Thoracic aorta (tissue), 2 donors: Measurements from ENCODE around the gene HAPSTR1. TPM values are rescaled to one million over a fixed set of nuclear protein-coding genes. Genes with fewer than 3 reads are reported as not detected.

Source experiments
- ATAC-seq: fragments of 150-250 bp; one replicate; pipeline ENCODE4 v1.8.0; 2017; ENCODE audit warnings: low read depth; ENCODE audit not compliant: insufficient number of reproducible peaks, low FRiP score
- DNase-seq: peaks from one replicate; pipeline ENCODE4 v3.0.0-alpha.2; 2020; ENCODE audit warnings: low spot score
- H3K27ac ChIP-seq, 2 donors: fragments of 200-600 bp; sonication (generic); 1 replicate in 1 of 2; 2 replicates in 1 of 2; pipeline ENCODE4 v1.5.1; 2016; ENCODE audit warnings: mild to moderate bottlenecking in 2 of 2, moderate library complexity in 2 of 2
- H3K27me3 ChIP-seq: fragments of 200-600 bp; sonication (generic); replicated peaks from 2 replicates; pipeline ENCODE4 v1.6.0; 2016; ENCODE audit warnings: mild to moderate bottlenecking; ENCODE audit not compliant: insufficient read depth
- H3K36me3 ChIP-seq: fragments of 200-600 bp; sonication (generic); one replicate; pipeline ENCODE4 v1.5.1; 2016
- H3K4me1 ChIP-seq, 2 donors: fragments of 200-600 bp; sonication (generic); 1 replicate in 1 of 2; 2 replicates in 1 of 2; pipeline versions ENCODE4 v1.5.1 to v1.6.0; 2016; ENCODE audit warnings: low read depth in 2 of 2, mild to moderate bottlenecking in 1 of 2; ENCODE audit not compliant: control insufficient read depth in 1 of 2
- H3K4me3 ChIP-seq: fragments of 200-600 bp; sonication (generic); 2 replicates; pipeline ENCODE4 v1.5.1; 2016; ENCODE audit warnings: mild to moderate bottlenecking
- H3K9me3 ChIP-seq: fragments of 200-600 bp; sonication (generic); 2 replicates; pipeline ENCODE4 v1.5.1; 2016
- total RNA-seq, 2 donors: library from RNA; depleted of rRNA; stranded (reverse); fragments of >200 nt; gene quantifications; one replicate each; pipeline versions ENCODE4 v1.1.0 to v1.2.3, GENCODE V29; 2016
- TF ChIP-seq, protein P1 (sequence below): fragments of 200-600 bp; sonication (generic); IDR thresholded peaks from one replicate; pipeline ENCODE4 v1.5.1; 2019; ENCODE audit warnings: antibody characterized with exemption

Gene HAPSTR1
- total RNA-seq, 2 donors from 2014 or later, result 60.4 to 90.8 TPM

GRCh38 chr16:9136596-9136995, 45.2 kb downstream of the HAPSTR1 start:
- no peak for ATAC-seq
- H3K4me3 ChIP-seq, result no peak overlapping the region
- DNase-seq, result no peak
- no peaks in the 10 kb centered on the region for H3K9me3 ChIP-seq
- H3K27me3 ChIP-seq, result no peaks in the 10 kb centered on the region
- H3K36me3 ChIP-seq, result no peaks in the 10 kb centered on the region
- TF ChIP-seq, protein P1, sequence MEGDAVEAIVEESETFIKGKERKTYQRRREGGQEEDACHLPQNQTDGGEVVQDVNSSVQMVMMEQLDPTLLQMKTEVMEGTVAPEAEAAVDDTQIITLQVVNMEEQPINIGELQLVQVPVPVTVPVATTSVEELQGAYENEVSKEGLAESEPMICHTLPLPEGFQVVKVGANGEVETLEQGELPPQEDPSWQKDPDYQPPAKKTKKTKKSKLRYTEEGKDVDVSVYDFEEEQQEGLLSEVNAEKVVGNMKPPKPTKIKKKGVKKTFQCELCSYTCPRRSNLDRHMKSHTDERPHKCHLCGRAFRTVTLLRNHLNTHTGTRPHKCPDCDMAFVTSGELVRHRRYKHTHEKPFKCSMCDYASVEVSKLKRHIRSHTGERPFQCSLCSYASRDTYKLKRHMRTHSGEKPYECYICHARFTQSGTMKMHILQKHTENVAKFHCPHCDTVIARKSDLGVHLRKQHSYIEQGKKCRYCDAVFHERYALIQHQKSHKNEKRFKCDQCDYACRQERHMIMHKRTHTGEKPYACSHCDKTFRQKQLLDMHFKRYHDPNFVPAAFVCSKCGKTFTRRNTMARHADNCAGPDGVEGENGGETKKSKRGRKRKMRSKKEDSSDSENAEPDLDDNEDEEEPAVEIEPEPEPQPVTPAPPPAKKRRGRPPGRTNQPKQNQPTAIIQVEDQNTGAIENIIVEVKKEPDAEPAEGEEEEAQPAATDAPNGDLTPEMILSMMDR, result no peak
- peaks cover 7 to 10% of the 10 kb centered on the region in 2 donors for H3K4me1 ChIP-seq
- no peak overlapping the region for H3K27ac ChIP-seq

DNA sequence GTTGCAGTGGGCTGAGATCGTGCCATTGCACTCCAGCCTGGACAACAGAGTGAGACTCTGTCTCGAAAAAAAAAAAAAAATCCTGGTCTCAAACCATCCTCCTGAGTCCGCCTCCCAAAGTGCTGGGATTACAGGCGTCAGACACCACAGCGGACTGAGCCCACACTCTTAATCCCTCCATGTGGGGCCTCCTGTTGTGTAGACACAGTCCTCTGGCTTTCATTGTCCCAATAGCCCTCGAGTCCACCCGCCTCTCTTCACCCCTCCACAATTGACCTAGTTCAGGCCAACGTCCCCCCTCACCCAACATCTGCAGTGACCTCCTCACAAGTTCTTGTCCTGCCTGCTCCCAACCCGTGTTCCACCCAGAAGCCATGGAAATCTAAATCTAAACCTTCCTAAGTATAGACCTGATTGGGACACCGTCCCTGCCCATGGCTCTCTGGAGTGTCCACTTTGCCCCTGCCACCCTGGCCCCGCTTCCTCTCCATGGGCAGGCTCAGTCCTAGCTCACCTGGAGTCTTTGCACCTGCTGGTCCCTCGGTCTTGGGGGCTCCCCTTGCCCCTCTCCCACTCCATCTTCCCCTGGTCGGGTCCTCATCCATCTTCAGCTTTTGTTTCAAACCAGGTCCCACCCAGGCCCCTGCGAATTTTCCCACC, 46.7 kb downstream of the HAPSTR1 start:
- no peaks in the 10 kb centered on the region for H3K27me3 ChIP-seq
- no peak overlapping the region for H3K4me3 ChIP-seq
- no peak for DNase-seq
- ATAC-seq, result no peak
- TF ChIP-seq, protein P1, result no peak
- no peaks in the 10 kb centered on the region for H3K36me3 ChIP-seq
- no peaks in the 10 kb centered on the region for H3K9me3 ChIP-seq
- peaks cover 7 to 10% of the 10 kb centered on the region in 2 donors for H3K4me1 ChIP-seq
- H3K27ac ChIP-seq, result no peak overlapping the region

GRCh38 chr16:9138731-9139501, 47.5 kb downstream of the HAPSTR1 start:
- H3K27me3 ChIP-seq, result no peaks in the 10 kb centered on the region
- peak overlapping the region; percentile 50 for H3K4me3 ChIP-seq
- no peak overlapping the region for H3K27ac ChIP-seq
- ATAC-seq, result no peak
- TF ChIP-seq, protein P1, result peak; percentile 72
- H3K9me3 ChIP-seq, result no peaks in the 10 kb centered on the region
- peaks cover 7 to 10% of the 10 kb centered on the region in 2 donors for H3K4me1 ChIP-seq
- H3K36me3 ChIP-seq, result no peaks in the 10 kb centered on the region
- DNase-seq, result no peak

DNA sequence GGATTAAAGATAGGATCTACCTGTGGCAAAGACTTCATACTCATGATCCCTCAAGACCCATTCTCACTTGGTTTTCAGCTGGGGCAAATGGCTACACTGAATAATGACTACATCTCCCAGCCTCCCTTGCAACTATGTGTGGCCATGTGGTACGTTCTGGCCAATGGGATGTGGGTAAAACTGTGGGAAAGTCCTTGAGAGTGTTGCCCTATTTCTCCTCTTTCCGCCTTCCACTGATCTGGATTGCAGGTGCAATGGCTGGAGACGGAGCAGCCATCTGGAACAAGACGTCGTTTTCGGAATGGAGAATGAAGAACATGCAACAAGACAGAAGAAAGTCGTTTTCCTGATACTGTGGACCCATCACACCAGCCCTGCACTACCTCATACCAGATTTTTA, 48.5 kb downstream of the HAPSTR1 start:
- no peaks in the 10 kb centered on the region for H3K9me3 ChIP-seq
- DNase-seq (no peak), ATAC-seq (no peak)
- TF ChIP-seq, protein P1, result no peak
- H3K4me3 ChIP-seq, result no peak overlapping the region
- H3K27ac ChIP-seq, result no peak overlapping the region
- H3K4me1 ChIP-seq, result peaks cover 7 to 10% of the 10 kb centered on the region in 2 donors
- H3K27me3 ChIP-seq, result no peaks in the 10 kb centered on the region
- H3K36me3 ChIP-seq, result no peaks in the 10 kb centered on the region

Other genes starting within 250 kb of the HAPSTR1 start
- 100 to 1,000 TPM in 1 of 2 donors, 10 to 100 TPM in 1; 62.7 to 100 TPM for gene CARHSP1, start 222.6 kb upstream of the HAPSTR1 start, total RNA-seq
- not detected for gene LITAFD, start 209.3 kb upstream of the HAPSTR1 start, total RNA-seq
- gene USP7, start 127.7 kb upstream of the HAPSTR1 start, total RNA-seq, result 10 to 100 TPM; 61.2 to 93.8 TPM